A549 (cell line): ENCODE results near the gene MTMR12. TPM values are rescaled to one million over a fixed set of nuclear protein-coding genes. Genes with fewer than 3 reads are reported as not detected.
A peak's percentile ranks its signal among the peaks of the same experiment; 100 is the strongest.

Experiments used
- ATAC-seq, 2 experiments: fragments of 200-7000 bp in 1 of 2; fragments of >200 bp in 1 of 2; cut with Nextera tagmentation in 1 of 2; cut with Tn5 transposase in 1 of 2; 3 replicates each; pipeline versions ENCODE4 v1.8.0 to v1.9.1; 2018 to 2020; ENCODE audit warnings: mild to moderate bottlenecking in 1 of 2, moderate library complexity in 1 of 2
- CTCF ChIA-PET: fragments of 300-600 bp; sonication (Branson Sonifier 250); formaldehyde crosslinking; extraction: SDS; loops from one replicate; lab custom pipeline; 2021; ENCODE audit warnings: antibody characterized with exemption, inconsistent platforms; lab: Yijun Ruan, JAX
- POLR2A ChIA-PET: fragments of 350-600 bp; formaldehyde crosslinking; extraction: SDS; loops from one replicate; lab custom pipeline; 2021; ENCODE audit warnings: antibody characterized with exemption, inconsistent platforms; lab: Yijun Ruan, JAX
- DNase-seq, 2 experiments: peaks; one replicate each; pipeline versions ENCODE4 v3.0.0 to v3.0.0-alpha.2; 2011 to 2016; ENCODE audit warnings: low read depth in 1 of 2, low spot score in 1 of 2
- FAIRE-seq: peaks from 2 replicates; lab custom pipeline; 2011; peaks lifted over from hg19 to GRCh38; lab: Jason Lieb, UNC
- H3K27ac ChIP-seq, 2 experiments: fragments of >200 bp; sonication (Bioruptor Twin); formaldehyde crosslinking; 3 replicates each; pipeline ENCODE4 v1.5.1; 2016 to 2017
- H3K4me1 ChIP-seq: fragments of >200 bp; sonication (Bioruptor Twin); formaldehyde crosslinking; 3 replicates; pipeline ENCODE4 v1.6.1; 2016
- H3K4me2 ChIP-seq: fragments of >200 bp; sonication (Bioruptor Twin); formaldehyde crosslinking; 3 replicates; pipeline ENCODE4 v1.6.1; 2016
- H3K4me3 ChIP-seq: fragments of >200 bp; sonication (Bioruptor Twin); formaldehyde crosslinking; 3 replicates; pipeline ENCODE4 v1.5.1; 2016
- H3K9me3 ChIP-seq: fragments of >200 bp; sonication (Bioruptor Twin); formaldehyde crosslinking; 3 replicates; pipeline ENCODE4 v1.6.1; 2016
- CTCF ChIP-seq: fragments of >200 bp; sonication (Bioruptor Twin); formaldehyde crosslinking; IDR thresholded peaks from 3 replicates; pipeline ENCODE4 v1.5.1; 2016
- EHMT2 ChIP-seq: fragments of 200-600 bp; sonication (generic); IDR thresholded peaks from 2 replicates; pipeline ENCODE4 v1.6.1; 2016; ENCODE audit warnings: antibody characterized with exemption, low read depth, mild to moderate bottlenecking, moderate library complexity
- EP300 ChIP-seq, 2 experiments: fragments of >200 bp; sonication (Bioruptor Twin); formaldehyde crosslinking; IDR thresholded peaks; 2 replicates in 1 of 2; 3 replicates in 1 of 2; pipeline ENCODE4 v1.6.1; 2016 to 2017
- FOSB ChIP-seq: fragments of 250-450 bp; sonication (Bioruptor Pico); IDR thresholded peaks from 2 replicates; pipeline ENCODE4 v1.5.0; 2020; ENCODE audit warnings: mild to moderate bottlenecking, moderate library complexity
- HDAC2 ChIP-seq: fragments of 200-600 bp; sonication (generic); IDR thresholded peaks from 2 replicates; pipeline ENCODE4 v1.6.1; 2016
- HOXB13 ChIP-seq: fragments of 250-450 bp; sonication (Bioruptor Pico); IDR thresholded peaks from 2 replicates; pipeline ENCODE4 v1.5.0; 2020; ENCODE audit warnings: low read depth, mild to moderate bottlenecking, moderate library complexity
- JUN ChIP-seq, 2 experiments: fragments of >200 bp; sonication (Bioruptor Twin); formaldehyde crosslinking; IDR thresholded peaks; 2 replicates in 1 of 2; 3 replicates in 1 of 2; pipeline ENCODE4 v1.6.1; 2016 to 2017
- KDM1A ChIP-seq: fragments of 200-600 bp; sonication (generic); IDR thresholded peaks from 2 replicates; pipeline ENCODE4 v1.6.1; 2016; ENCODE audit warnings: low read depth, mild to moderate bottlenecking
- KDM5A ChIP-seq: fragments of 200-600 bp; sonication (generic); IDR thresholded peaks from 2 replicates; pipeline ENCODE4 v1.6.1; 2016; ENCODE audit warnings: antibody characterized with exemption, mild to moderate bottlenecking
- MAFK ChIP-seq: fragments of 450-650 bp; IDR thresholded peaks from 2 replicates; pipeline ENCODE4 v1.6.1; 2014; ENCODE audit not compliant: partially characterized antibody
- NPAS2 ChIP-seq: fragments of 250-450 bp; sonication (Bioruptor Pico); IDR thresholded peaks from 2 replicates; pipeline ENCODE4 v1.8.0; 2022; ENCODE audit warnings: mild to moderate bottlenecking, moderate library complexity, borderline replicate concordance
- NR3C1 ChIP-seq: fragments of >200 bp; sonication (Bioruptor Twin); formaldehyde crosslinking; IDR thresholded peaks from 3 replicates; pipeline ENCODE4 v1.6.1; 2017
- POLR2A ChIP-seq: IDR thresholded peaks from 2 replicates; pipeline ENCODE4 v1.6.1; 2012; ENCODE audit warnings: mild to moderate bottlenecking, low read length
- RARB ChIP-seq: fragments of 250-450 bp; sonication (Bioruptor Pico); IDR thresholded peaks from 2 replicates; pipeline ENCODE4 v1.8.0; 2021; ENCODE audit warnings: mild to moderate bottlenecking, moderate library complexity
- TP53 ChIP-seq: fragments of 250-450 bp; sonication (Bioruptor Pico); IDR thresholded peaks from 2 replicates; pipeline ENCODE4 v1.5.0; 2021; ENCODE audit warnings: mild to moderate bottlenecking, moderate library complexity
- WGBS: methylation state at CpG from one replicate; pipeline ENCODE4 v1.1.6; 2017; ENCODE audit errors: missing lambda C conversion rate; 5-methylcytosine and 5-hydroxymethylcytosine counted together
- polyA plus RNA-seq, 4 experiments: library from polyadenylated mRNA; depleted of rRNA in 3 of 4; stranded (reverse); fragments of >200 nt; fragmentation: RNase III in 1 of 4; extraction: RNeasy Plus Mini Kit Qiagen cat#74134 plus additional on column Dnase treatment in 1 of 4; gene quantifications; 2 replicates in 3 of 4; 3 replicates in 1 of 4; pipeline ENCODE4 v1.2.3, GENCODE V29; 2011 to 2017
- TF ChIP-seq, protein P1 (sequence below): fragments of 250-450 bp; sonication (Bioruptor Pico); IDR thresholded peaks from 2 replicates; pipeline ENCODE4 v1.5.0; 2020; ENCODE audit warnings: low read depth, mild to moderate bottlenecking, moderate library complexity
- TF ChIP-seq, protein P2 (sequence below): fragments of 200-600 bp; sonication (generic); IDR thresholded peaks from 2 replicates; pipeline ENCODE4 v1.6.1; 2016; ENCODE audit warnings: antibody characterized with exemption, mild to moderate bottlenecking, moderate library complexity

MTMR12 gene
- polyA plus RNA-seq, 2 of the 4 experiments (the other 2 are of a cell fraction): 14.3 to 29.8 TPM

- ATAC-seq: no peak
- H3K4me3 ChIP-seq: no peak overlapping the region
- H3K4me2 ChIP-seq: no peak overlapping the region
- H3K4me1 ChIP-seq: peaks cover 9% of the 10 kb centered on the region
- no peak for DNase-seq
- no peak for FAIRE-seq
- TF ChIP-seq EHMT2 (no peak), FOSB (no peak), MAFK (no peak), HDAC2 (no peak), KDM5A (no peak), EP300 (IDR thresholded peaks at IDR 0.05) (no peak), CTCF (no peak), HOXB13 (CRISPR knock-in tag) (no peak), JUN (IDR thresholded peaks at IDR 0.05) (no peak), NR3C1 (no peak), POLR2A (no peak), NPAS2 (CRISPR knock-in tag) (no peak), RARB (CRISPR knock-in tag) (no peak)
- TF ChIP-seq, protein P1, sequence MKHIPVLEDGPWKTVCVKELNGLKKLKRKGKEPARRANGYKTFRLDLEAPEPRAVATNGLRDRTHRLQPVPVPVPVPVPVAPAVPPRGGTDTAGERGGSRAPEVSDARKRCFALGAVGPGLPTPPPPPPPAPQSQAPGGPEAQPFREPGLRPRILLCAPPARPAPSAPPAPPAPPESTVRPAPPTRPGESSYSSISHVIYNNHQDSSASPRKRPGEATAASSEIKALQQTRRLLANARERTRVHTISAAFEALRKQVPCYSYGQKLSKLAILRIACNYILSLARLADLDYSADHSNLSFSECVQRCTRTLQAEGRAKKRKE (CRISPR knock-in tag): no peak
- TF ChIP-seq, protein P2, sequence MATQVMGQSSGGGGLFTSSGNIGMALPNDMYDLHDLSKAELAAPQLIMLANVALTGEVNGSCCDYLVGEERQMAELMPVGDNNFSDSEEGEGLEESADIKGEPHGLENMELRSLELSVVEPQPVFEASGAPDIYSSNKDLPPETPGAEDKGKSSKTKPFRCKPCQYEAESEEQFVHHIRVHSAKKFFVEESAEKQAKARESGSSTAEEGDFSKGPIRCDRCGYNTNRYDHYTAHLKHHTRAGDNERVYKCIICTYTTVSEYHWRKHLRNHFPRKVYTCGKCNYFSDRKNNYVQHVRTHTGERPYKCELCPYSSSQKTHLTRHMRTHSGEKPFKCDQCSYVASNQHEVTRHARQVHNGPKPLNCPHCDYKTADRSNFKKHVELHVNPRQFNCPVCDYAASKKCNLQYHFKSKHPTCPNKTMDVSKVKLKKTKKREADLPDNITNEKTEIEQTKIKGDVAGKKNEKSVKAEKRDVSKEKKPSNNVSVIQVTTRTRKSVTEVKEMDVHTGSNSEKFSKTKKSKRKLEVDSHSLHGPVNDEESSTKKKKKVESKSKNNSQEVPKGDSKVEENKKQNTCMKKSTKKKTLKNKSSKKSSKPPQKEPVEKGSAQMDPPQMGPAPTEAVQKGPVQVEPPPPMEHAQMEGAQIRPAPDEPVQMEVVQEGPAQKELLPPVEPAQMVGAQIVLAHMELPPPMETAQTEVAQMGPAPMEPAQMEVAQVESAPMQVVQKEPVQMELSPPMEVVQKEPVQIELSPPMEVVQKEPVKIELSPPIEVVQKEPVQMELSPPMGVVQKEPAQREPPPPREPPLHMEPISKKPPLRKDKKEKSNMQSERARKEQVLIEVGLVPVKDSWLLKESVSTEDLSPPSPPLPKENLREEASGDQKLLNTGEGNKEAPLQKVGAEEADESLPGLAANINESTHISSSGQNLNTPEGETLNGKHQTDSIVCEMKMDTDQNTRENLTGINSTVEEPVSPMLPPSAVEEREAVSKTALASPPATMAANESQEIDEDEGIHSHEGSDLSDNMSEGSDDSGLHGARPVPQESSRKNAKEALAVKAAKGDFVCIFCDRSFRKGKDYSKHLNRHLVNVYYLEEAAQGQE: no peak
- no peaks in the 10 kb centered on the region for H3K9me3 ChIP-seq
- POLR2A ChIA-PET: no interaction called here
- CTCF ChIA-PET: no interaction called here
- WGBS: 93% methylated on average over 6 of the region's 6 CpGs
- H3K27ac ChIP-seq: no peak overlapping the region
Observed at GRCh38 chr5:32309761-32310160, 3.0 kb downstream of the MTMR12 start.

DNA sequence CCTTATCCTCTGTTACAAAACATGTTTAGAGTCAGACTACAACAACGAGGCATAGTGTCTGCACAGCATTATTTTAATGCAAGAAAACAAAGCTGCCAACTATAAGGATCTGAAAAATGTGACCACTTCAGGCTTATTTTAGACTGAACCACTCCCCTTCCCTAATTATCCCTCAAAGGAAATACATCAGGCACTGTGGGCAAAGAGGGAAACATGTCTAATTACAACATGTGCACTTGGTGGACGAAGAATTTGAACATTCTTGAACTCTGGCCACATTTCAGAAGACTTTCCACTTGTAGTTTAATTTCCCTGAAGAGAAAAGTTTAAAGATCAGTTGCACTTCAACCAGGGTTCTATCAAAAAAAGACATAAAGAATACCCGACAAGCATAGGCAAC lies 3.8 kb downstream of the MTMR12 start:
- FAIRE-seq (no peak), ATAC-seq (no peak), DNase-seq (no peak)
- Histone ChIP-seq H3K9me3 (no peaks in the 10 kb centered on the region), H3K27ac (no peak overlapping the region), H3K4me1 (peaks cover 10% of the 10 kb centered on the region), H3K4me2 (no peak overlapping the region), H3K4me3 (no peak overlapping the region)
- WGBS: 88% methylated on average over 3 of the region's 3 CpGs
- ChIA-PET POLR2A (no interaction called here), CTCF (no interaction called here)
- TF ChIP-seq KDM1A (no peak), FOSB (no peak)

GRCh38 chr5:32307769-32308194 lies 5.0 kb downstream of the MTMR12 start:
- no peak for FAIRE-seq
- DNase-seq: no peak
- H3K4me1 ChIP-seq: peaks cover 21% of the 10 kb centered on the region
- ChIA-PET CTCF (interaction anchor here (0.8 kb wide), 1 partner anchor 21 kb away, joined by 3 read pairs; no protein-coding TSS in a partner anchor), POLR2A (no interaction called here)
- H3K9me3 ChIP-seq: no peaks in the 10 kb centered on the region
- TF ChIP-seq KDM5A (no peak), TP53 (CRISPR knock-in tag) (no peak), MAFK (peak; percentile 60), HOXB13 (CRISPR knock-in tag) (no peak)
- no peak overlapping the region for H3K4me3 ChIP-seq
- H3K27ac ChIP-seq: no peak overlapping the region
- ATAC-seq: no peak
- H3K4me2 ChIP-seq: no peak overlapping the region
- 91% methylated on average over 4 of the region's 4 CpGs for WGBS
